Liver (tissue), 3 donors: Measurements from ENCODE around the gene SNX18.

Experiments
- SP1 ChIP-seq: IDR thresholded peaks from 2 replicates; pipeline ENCODE4 v1.6.1; 2018; ENCODE audit warnings: antibody characterized with exemption, mild to moderate bottlenecking
- TF ChIP-seq, protein P1 (sequence below): fragments of 150-350 bp; IDR thresholded peaks from 2 replicates; pipeline ENCODE4 v1.5.1; 2017; ENCODE audit warnings: improper control_type of control experiment, low read depth, low read length; ENCODE audit not compliant: missing input control
- donor health status: healthy.
- donor health status: healthy.

DNA sequence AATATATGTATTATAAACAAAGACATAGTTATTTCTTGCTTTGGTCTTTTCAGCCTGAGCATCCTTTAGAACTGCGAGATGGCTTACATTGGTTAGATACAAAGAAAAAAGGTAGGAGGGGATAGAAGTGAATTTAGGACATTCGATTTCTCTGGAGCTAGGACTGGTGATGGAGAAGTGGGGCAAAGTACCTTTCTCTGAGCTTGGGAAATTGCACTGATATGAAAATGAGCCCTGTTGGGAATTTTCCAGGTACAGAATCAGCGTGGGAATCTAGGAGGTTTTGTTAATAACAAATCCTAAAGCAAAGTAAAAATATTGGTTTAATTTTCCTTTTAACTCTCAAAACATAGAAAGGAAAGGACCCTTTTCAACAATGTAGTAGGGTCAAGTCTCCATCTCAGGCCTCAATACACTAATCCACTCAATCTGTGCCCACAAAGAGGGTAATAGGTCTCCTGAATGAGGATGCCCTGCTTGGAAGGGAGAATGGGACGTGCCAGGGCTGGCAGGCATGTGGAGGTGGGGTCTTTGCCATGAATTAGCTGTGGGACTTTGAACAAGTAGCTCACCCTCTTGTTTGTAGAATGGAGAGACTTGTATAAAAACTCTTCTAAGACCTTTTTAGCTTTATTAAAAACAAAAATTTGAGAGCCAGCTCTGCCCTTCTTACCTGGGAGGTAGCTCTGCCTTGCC, 17.7 kb downstream of the SNX18 start:
- TF ChIP-seq, protein P1, sequence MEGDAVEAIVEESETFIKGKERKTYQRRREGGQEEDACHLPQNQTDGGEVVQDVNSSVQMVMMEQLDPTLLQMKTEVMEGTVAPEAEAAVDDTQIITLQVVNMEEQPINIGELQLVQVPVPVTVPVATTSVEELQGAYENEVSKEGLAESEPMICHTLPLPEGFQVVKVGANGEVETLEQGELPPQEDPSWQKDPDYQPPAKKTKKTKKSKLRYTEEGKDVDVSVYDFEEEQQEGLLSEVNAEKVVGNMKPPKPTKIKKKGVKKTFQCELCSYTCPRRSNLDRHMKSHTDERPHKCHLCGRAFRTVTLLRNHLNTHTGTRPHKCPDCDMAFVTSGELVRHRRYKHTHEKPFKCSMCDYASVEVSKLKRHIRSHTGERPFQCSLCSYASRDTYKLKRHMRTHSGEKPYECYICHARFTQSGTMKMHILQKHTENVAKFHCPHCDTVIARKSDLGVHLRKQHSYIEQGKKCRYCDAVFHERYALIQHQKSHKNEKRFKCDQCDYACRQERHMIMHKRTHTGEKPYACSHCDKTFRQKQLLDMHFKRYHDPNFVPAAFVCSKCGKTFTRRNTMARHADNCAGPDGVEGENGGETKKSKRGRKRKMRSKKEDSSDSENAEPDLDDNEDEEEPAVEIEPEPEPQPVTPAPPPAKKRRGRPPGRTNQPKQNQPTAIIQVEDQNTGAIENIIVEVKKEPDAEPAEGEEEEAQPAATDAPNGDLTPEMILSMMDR = no peak
- peak; percentile 25 for TF ChIP-seq SP1
